KMS-11 (cell line): Measurements from ENCODE around the gene COMMD1.

ENCODE experiments used
- H2AFZ ChIP-seq: fragments of 200-600 bp; sonication (generic); 2 replicates; pipeline ENCODE4 v1.6.1; 2016; ENCODE audit warnings: antibody characterized with exemption, mixed run types, low read depth
- H3K27ac ChIP-seq: fragments of 200-600 bp; sonication (generic); 2 replicates; pipeline ENCODE4 v1.6.1; 2016; ENCODE audit warnings: mild to moderate bottlenecking, mixed run types
- H3K27me3 ChIP-seq: fragments of 200-600 bp; sonication (generic); 2 replicates; pipeline ENCODE4 v1.6.1; 2017; ENCODE audit warnings: mild to moderate bottlenecking, low read depth, mixed run types, moderate library complexity; ENCODE audit not compliant: insufficient read depth
- H3K36me3 ChIP-seq: fragments of 200-600 bp; sonication (generic); 2 replicates; pipeline ENCODE4 v1.6.1; 2017; ENCODE audit warnings: mild to moderate bottlenecking, mixed run types; ENCODE audit not compliant: insufficient read depth
- H3K4me1 ChIP-seq: fragments of 200-600 bp; sonication (generic); 2 replicates; pipeline ENCODE4 v1.6.1; 2016; ENCODE audit warnings: mild to moderate bottlenecking, low read depth, mixed run types; ENCODE audit not compliant: poor library complexity, severe bottlenecking
- H3K4me2 ChIP-seq: fragments of 200-600 bp; sonication (generic); 2 replicates; pipeline ENCODE4 v1.7.0; 2016; ENCODE audit warnings: mild to moderate bottlenecking, mixed run types
- H3K4me3 ChIP-seq: fragments of 200-600 bp; sonication (generic); IDR thresholded peaks from 2 replicates; pipeline ENCODE4 v1.6.1; 2017; ENCODE audit warnings: low read depth, low read length, mixed read lengths; ENCODE audit not compliant: insufficient read depth
- H3K79me2 ChIP-seq: fragments of 200-600 bp; sonication (generic); 2 replicates; pipeline ENCODE4 v1.6.1; 2016; ENCODE audit warnings: low read depth, mixed run types; ENCODE audit not compliant: insufficient read depth
- H3K9ac ChIP-seq: fragments of 200-600 bp; sonication (generic); 2 replicates; pipeline ENCODE4 v1.6.1; 2016; ENCODE audit warnings: mild to moderate bottlenecking, mixed run types
- H4K20me1 ChIP-seq: fragments of 200-600 bp; sonication (generic); 2 replicates; pipeline ENCODE4 v1.6.1; 2016; ENCODE audit warnings: mild to moderate bottlenecking, mixed run types; ENCODE audit not compliant: insufficient read depth
- CTCF ChIP-seq: fragments of 200-600 bp; sonication (generic); conservative IDR thresholded peaks from 2 replicates; pipeline ENCODE4 v1.6.1; 2017; ENCODE audit warnings: low read depth, mild to moderate bottlenecking, antibody characterized with exemption, low read length, moderate library complexity, mixed read lengths

Gene COMMD1

GRCh38 chr2:61900281-61900680, 5.2 kb upstream of the COMMD1 start:
- Histone ChIP-seq H3K4me2 (no peak overlapping the region), H3K79me2 (no peaks in the 10 kb centered on the region), H3K27ac (no peak overlapping the region), H3K36me3 (no peaks in the 10 kb centered on the region), H4K20me1 (no peaks in the 10 kb centered on the region), H2AFZ (no peak overlapping the region), H3K9ac (no peak overlapping the region), H3K4me1 (peaks cover 8% of the 10 kb centered on the region), H3K4me3 (no peak overlapping the region), H3K27me3 (no peaks in the 10 kb centered on the region)
- no peak for TF ChIP-seq CTCF

- no peaks in the 10 kb centered on the region; the same call in none of the 2 replicates for H4K20me1 ChIP-seq
- no peaks in the 10 kb centered on the region for H3K27me3 ChIP-seq
- H3K79me2 ChIP-seq, result peaks cover 11% of the 10 kb centered on the region; the same call in 1 of the 2 replicates
- no peaks in the 10 kb centered on the region for H3K36me3 ChIP-seq
- peak overlapping the region; percentile 82 for H2AFZ ChIP-seq
- H3K4me3 ChIP-seq, result peak overlapping the region; percentile 93
- H3K9ac ChIP-seq, result peak overlapping the region; percentile 56; the same call in 1 of the 2 replicates
- H3K27ac ChIP-seq, result no peak overlapping the region
- peak overlapping the region; percentile 57 for H3K4me2 ChIP-seq
- H3K4me1 ChIP-seq, result peaks cover 20% of the 10 kb centered on the region
- TF ChIP-seq CTCF, result no peak
Measured at GRCh38 chr2:61906186-61906470, 654 bp downstream of the COMMD1 start.

GRCh38 chr2:61909116-61909515, 3.6 kb downstream of the COMMD1 start:
- no peak overlapping the region for H3K4me3 ChIP-seq
- no peaks in the 10 kb centered on the region for H3K36me3 ChIP-seq
- peaks cover 17% of the 10 kb centered on the region; the same call in 1 of the 2 replicates for H3K79me2 ChIP-seq
- H2AFZ ChIP-seq, result no peak overlapping the region
- H4K20me1 ChIP-seq, result no peaks in the 10 kb centered on the region; the same call in none of the 2 replicates
- no peak overlapping the region for H3K9ac ChIP-seq
- no peak overlapping the region for H3K27ac ChIP-seq
- no peak overlapping the region for H3K4me2 ChIP-seq
- no peaks in the 10 kb centered on the region for H3K27me3 ChIP-seq
- H3K4me1 ChIP-seq, result peaks cover 20% of the 10 kb centered on the region
- no peak for TF ChIP-seq CTCF

- H4K20me1 ChIP-seq, result no peaks in the 10 kb centered on the region; the same call in none of the 2 replicates
- H3K4me3 ChIP-seq, result no peak overlapping the region
- peaks cover 17% of the 10 kb centered on the region; the same call in 1 of the 2 replicates for H3K79me2 ChIP-seq
- no peak overlapping the region for H3K4me2 ChIP-seq
- no peak overlapping the region for H3K9ac ChIP-seq
- no peaks in the 10 kb centered on the region for H3K27me3 ChIP-seq
- peaks cover 12% of the 10 kb centered on the region for H3K4me1 ChIP-seq
- peak; percentile 60 for TF ChIP-seq CTCF
- no peak overlapping the region for H3K27ac ChIP-seq
- no peak overlapping the region for H2AFZ ChIP-seq
- no peaks in the 10 kb centered on the region for H3K36me3 ChIP-seq
Measured at GRCh38 chr2:61910603-61911002, 5.1 kb downstream of the COMMD1 start.
